ENCODE results near the gene ELAVL3. TPM values are rescaled to one million over a fixed set of nuclear protein-coding genes. Genes with fewer than 3 reads are reported as not detected.

The ELAVL3 gene
- total and polyA plus RNA-seq, 2 donors (not counting 3 experiments of a cell fraction or from before 2014, with no cell fraction given): not detected

DNA sequence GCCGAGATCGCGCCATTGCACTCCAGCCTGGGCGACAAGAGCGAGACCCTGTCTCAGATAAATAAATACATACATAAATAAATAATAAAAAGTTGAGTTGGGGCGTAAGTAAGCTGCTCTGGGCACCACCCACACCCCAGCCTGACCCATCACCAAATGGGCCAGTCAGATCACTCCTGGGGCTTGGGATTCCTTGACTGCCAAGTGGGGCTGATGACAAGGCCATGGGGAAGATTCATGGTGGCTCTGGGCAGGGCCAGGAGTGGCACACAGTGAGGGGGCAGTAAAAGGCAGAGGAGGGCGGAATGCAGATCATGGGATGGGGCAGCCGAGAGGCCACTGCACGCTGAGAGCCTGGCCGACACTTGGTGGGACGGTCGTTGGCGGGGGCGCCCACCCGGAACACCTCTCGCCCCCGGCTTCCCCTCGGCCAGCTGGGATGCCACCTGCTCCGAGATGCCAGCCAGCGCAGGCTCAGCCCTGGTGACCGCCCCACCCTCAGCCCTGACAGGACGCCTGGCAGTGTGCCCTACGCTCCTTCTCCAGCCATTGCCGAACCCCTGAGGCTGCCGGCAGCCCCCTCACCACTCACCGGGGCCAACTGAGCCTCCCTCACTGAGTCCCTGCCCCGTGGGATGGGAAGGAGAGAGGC is 13.9 kb upstream of the ELAVL3 start:
- Histone ChIP-seq H3K9ac (replicated peaks; ENCODE audit: extremely low read depth, insufficient read depth, low read length) (no peak overlapping the region), H4K20me1 (replicated peaks; ENCODE audit: control insufficient read depth, extremely low read depth, insufficient read depth, low read length) (no peaks in the 10 kb centered on the region), H3K9me1 (replicated peaks; ENCODE audit: control insufficient read depth, extremely low read depth, insufficient read depth, low read length) (no peaks in the 10 kb centered on the region), H3K4me3 (replicated peaks in 1 of 3; ENCODE audit: insufficient read depth in 1 of 3, low read depth in 1 of 3, low read length in 3 of 3) (no peak overlapping the region), H3K4me1 (ENCODE audit: control insufficient read depth, extremely low read depth, insufficient read depth, low read length) (no peaks in the 10 kb centered on the region), H3K9me3 (replicated peaks; ENCODE audit: control insufficient read depth, insufficient read depth, low read length) (no peaks in the 10 kb centered on the region), H3K4me2 (ENCODE audit: insufficient read depth, low read length) (no peak overlapping the region), H3K79me2 (ENCODE audit: control insufficient read depth, insufficient read depth, low read length) (no peaks in the 10 kb centered on the region), H3K27ac (ENCODE audit: insufficient read depth, low read depth, low read length) (no peak overlapping the region), H2AFZ (ENCODE audit: low read depth, low read length) (no peak overlapping the region), H3K36me3 (ENCODE audit: control insufficient read depth in 2 of 2, extremely low read depth in 1 of 2, insufficient read depth in 2 of 2, low read length in 2 of 2) (peaks cover 3 to 9% of the 10 kb centered on the region in 2 experiments), H3K27me3 (ENCODE audit: control insufficient read depth in 2 of 2, insufficient read depth in 2 of 2, low read length in 2 of 2) (no peaks in the 10 kb centered on the region)
- DNase-seq (ENCODE audit: low read depth, low spot score) (no peak), FAIRE-seq (no peak)
- POLR2A ChIA-PET: no interaction called here
- TF ChIP-seq FOS (IDR thresholded peaks at IDR 0.05; ENCODE audit: borderline replicate concordance, insufficient read depth, low read length): no peak
- TF ChIP-seq MYC (IDR thresholded peaks at IDR 0.05; ENCODE audit: low read depth, low read length): no peak
- TF ChIP-seq POLR2A (IDR thresholded peaks at IDR 0.05; ENCODE audit: low read depth, low read length): no peak
- TF ChIP-seq POLR2AphosphoS5 (IDR thresholded peaks at IDR 0.05; ENCODE audit: insufficient read depth, low read depth, low read length): no peak
- no peak for TF ChIP-seq JUN (IDR thresholded peaks at IDR 0.05; ENCODE audit: borderline replicate concordance, insufficient read depth, insufficient read length, low read depth)
- TF ChIP-seq GATA2 (IDR thresholded peaks at IDR 0.05; ENCODE audit: insufficient read depth, insufficient read length, low read depth, low read length): no peak
- TF ChIP-seq, protein P1, sequence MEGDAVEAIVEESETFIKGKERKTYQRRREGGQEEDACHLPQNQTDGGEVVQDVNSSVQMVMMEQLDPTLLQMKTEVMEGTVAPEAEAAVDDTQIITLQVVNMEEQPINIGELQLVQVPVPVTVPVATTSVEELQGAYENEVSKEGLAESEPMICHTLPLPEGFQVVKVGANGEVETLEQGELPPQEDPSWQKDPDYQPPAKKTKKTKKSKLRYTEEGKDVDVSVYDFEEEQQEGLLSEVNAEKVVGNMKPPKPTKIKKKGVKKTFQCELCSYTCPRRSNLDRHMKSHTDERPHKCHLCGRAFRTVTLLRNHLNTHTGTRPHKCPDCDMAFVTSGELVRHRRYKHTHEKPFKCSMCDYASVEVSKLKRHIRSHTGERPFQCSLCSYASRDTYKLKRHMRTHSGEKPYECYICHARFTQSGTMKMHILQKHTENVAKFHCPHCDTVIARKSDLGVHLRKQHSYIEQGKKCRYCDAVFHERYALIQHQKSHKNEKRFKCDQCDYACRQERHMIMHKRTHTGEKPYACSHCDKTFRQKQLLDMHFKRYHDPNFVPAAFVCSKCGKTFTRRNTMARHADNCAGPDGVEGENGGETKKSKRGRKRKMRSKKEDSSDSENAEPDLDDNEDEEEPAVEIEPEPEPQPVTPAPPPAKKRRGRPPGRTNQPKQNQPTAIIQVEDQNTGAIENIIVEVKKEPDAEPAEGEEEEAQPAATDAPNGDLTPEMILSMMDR (IDR thresholded peaks at IDR 0.05; ENCODE audit: extremely low read depth in 1 of 2, insufficient read depth in 1 of 2, low read depth in 1 of 2, low read length in 2 of 2): no peak
- no peak for TF ChIP-seq EZH2 (IDR thresholded peaks at IDR 0.05; ENCODE audit: borderline replicate concordance, low read depth, low read length, severe bottlenecking)
- TF ChIP-seq, protein P2, sequence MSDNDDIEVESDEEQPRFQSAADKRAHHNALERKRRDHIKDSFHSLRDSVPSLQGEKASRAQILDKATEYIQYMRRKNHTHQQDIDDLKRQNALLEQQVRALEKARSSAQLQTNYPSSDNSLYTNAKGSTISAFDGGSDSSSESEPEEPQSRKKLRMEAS (IDR thresholded peaks at IDR 0.05; ENCODE audit: insufficient read depth, insufficient read length): no peak
- BruUV-seq (replicated peaks): no TSS peak
- CTCF ChIA-PET: interaction anchor here (1.2 to 1.6 kb wide), 2 partner anchors 13 to 94 kb away, joined by 3 to 4 read pairs; no protein-coding TSS in a partner anchor
- intact Hi-C loops (cut with micrococcal nuclease) (loop anchor here (5.0 kb wide), 1 partner anchor 43 kb away; the partner anchor contains the start of gene CNN1), dilution Hi-C loops (cut with MboI; ENCODE audit: extremely low pct_ligation_motif_present, low sequenced_read_pairs) (no loop called here)

All from endothelial cell of umbilical vein (primary cell).